Keratinocyte (primary cell): ENCODE data around the gene MCAM. TPM values are rescaled to one million over a fixed set of nuclear protein-coding genes. Genes with fewer than 3 reads are reported as not detected.

Experiments used
- DNase-seq: peaks from one replicate; pipeline ENCODE4 v3.0.0-alpha.2; 2011; ENCODE audit warnings: low read depth, missing footprints, low spot score
- FAIRE-seq: peaks from 2 replicates; lab custom pipeline; 2011; peaks lifted over from hg19 to GRCh38; lab: Jason Lieb, UNC
- H2AFZ ChIP-seq: 2 replicates; pipeline ENCODE4 v1.6.0; 2012; ENCODE audit warnings: low read length, control low read depth, inconsistent platforms; ENCODE audit not compliant: control insufficient read depth
- H3K27ac ChIP-seq: 2 replicates; pipeline ENCODE4 v1.5.1; 2011; ENCODE audit warnings: low read length; ENCODE audit not compliant: control insufficient read depth, insufficient read depth
- H3K27me3 ChIP-seq: 3 replicates; pipeline ENCODE4 v1.6.0; 2011; ENCODE audit warnings: low read length; ENCODE audit not compliant: control insufficient read depth, insufficient read depth; ENCODE audit errors: extremely low read depth
- H3K36me3 ChIP-seq, 2 experiments: 2 replicates in 1 of 2; 3 replicates in 1 of 2; pipeline ENCODE4 v1.5.1; 2011; ENCODE audit warnings: low read length in 2 of 2, mild to moderate bottlenecking in 1 of 2; ENCODE audit not compliant: control insufficient read depth in 2 of 2, insufficient read depth in 2 of 2; ENCODE audit errors: extremely low read depth in 1 of 2
- H3K4me1 ChIP-seq: 3 replicates; pipeline ENCODE4 v1.5.1; 2011; ENCODE audit warnings: low read length; ENCODE audit not compliant: control insufficient read depth, insufficient read depth; ENCODE audit errors: extremely low read depth
- H3K4me2 ChIP-seq: 3 replicates; pipeline ENCODE4 v1.6.0; 2011; ENCODE audit warnings: low read depth, low read length; ENCODE audit not compliant: control insufficient read depth, insufficient read depth; ENCODE audit errors: extremely low read depth
- H3K4me3 ChIP-seq, 3 experiments: fragments of 200-600 bp in 1 of 3; sonication (generic) in 1 of 3; 2 replicates in 2 of 3; 3 replicates in 1 of 3; pipeline ENCODE4 v1.5.1; 2011 to 2016; ENCODE audit warnings: low read length in 3 of 3, mild to moderate bottlenecking in 3 of 3, control low read depth in 2 of 3, inconsistent platforms in 1 of 3, low read depth in 1 of 3, mixed read lengths in 1 of 3, mixed run types in 1 of 3, moderate library complexity in 1 of 3; ENCODE audit not compliant: control insufficient read depth in 2 of 3, insufficient read depth in 2 of 3; ENCODE audit errors: extremely low read depth in 1 of 3
- H3K79me2 ChIP-seq: 2 replicates; pipeline ENCODE4 v1.6.0; 2012; ENCODE audit warnings: low read length; ENCODE audit not compliant: control insufficient read depth, insufficient read depth
- H3K9ac ChIP-seq: 3 replicates; pipeline ENCODE4 v1.6.0; 2011; ENCODE audit warnings: low read length; ENCODE audit not compliant: control insufficient read depth, insufficient read depth; ENCODE audit errors: extremely low read depth
- H3K9me1 ChIP-seq: 3 replicates; pipeline ENCODE4 v1.6.0; 2011; ENCODE audit warnings: low read length; ENCODE audit not compliant: control insufficient read depth, insufficient read depth; ENCODE audit errors: extremely low read depth
- H3K9me3 ChIP-seq: 2 replicates; pipeline ENCODE4 v1.5.1; 2012; ENCODE audit warnings: low read depth, low read length; ENCODE audit not compliant: control insufficient read depth
- H4K20me1 ChIP-seq: 3 replicates; pipeline ENCODE4 v1.6.0; 2011; ENCODE audit warnings: low read length; ENCODE audit not compliant: control insufficient read depth, insufficient read depth; ENCODE audit errors: extremely low read depth
- CTCF ChIP-seq, 3 experiments: IDR thresholded peaks in 1 of 3; conservative IDR thresholded peaks in 1 of 3; optimal IDR thresholded peaks in 1 of 3; 2 replicates in 2 of 3; 3 replicates in 1 of 3; pipeline versions ENCODE3 to v1.5.1; 2011; ENCODE audit warnings: low read length in 3 of 3, mild to moderate bottlenecking in 3 of 3, moderate library complexity in 2 of 3, control low read depth in 1 of 3, inconsistent platforms in 1 of 3; ENCODE audit not compliant: insufficient read depth in 2 of 3; ENCODE audit errors: extremely low read depth in 1 of 3
- EZH2 ChIP-seq: IDR thresholded peaks from one replicate; pipeline ENCODE4 v1.6.1; 2012; ENCODE audit warnings: inconsistent platforms, mild to moderate bottlenecking, low read length, moderate library complexity
- dilution Hi-C: fragments of 300-500 bp; cut with MboI; formaldehyde crosslinking; loops from one replicate; pipeline ENCODE4 v1.7.0; 2020; ENCODE audit warnings: low sequenced_read_pairs; ENCODE audit not compliant: extremely low pct_ligation_motif_present
- polyA plus RNA-seq, 5 experiments: library from polyadenylated mRNA; depleted of rRNA in 3 of 5; stranded (reverse) in 3 of 5; stranded (forward) in 1 of 5; unstranded in 1 of 5; fragments of >200 nt; gene quantifications; 1 replicate in 1 of 5; 2 replicates in 3 of 5; 3 replicates in 1 of 5; pipeline versions ENCODE4 v1.2.1 to v1.2.3, GENCODE V29; 2011 to 2012; ENCODE audit warnings: missing spikeins in 2 of 5, low read depth in 1 of 5, low replicate concordance in 1 of 5

The MCAM gene
- polyA plus RNA-seq, 1 donor (not counting 4 experiments of a cell fraction or from before 2014, with no cell fraction given): 8.5 TPM

- no peaks in the 10 kb centered on the region for H3K27me3 ChIP-seq
- no peak for FAIRE-seq
- dilution Hi-C loops: no loop called here
Observed at GRCh38 chr11:119307219-119307618, 9.7 kb downstream of the MCAM start.

GRCh38 chr11:119306373-119306890, 10.5 kb downstream of the MCAM start:
- no peak for FAIRE-seq

More at GRCh38 chr11:119307219-119307618, 9.7 kb downstream of the MCAM start:
- H3K9me1 ChIP-seq: peaks cover 4% of the 10 kb centered on the region
- no peak overlapping the region for H3K4me3 ChIP-seq
- TF ChIP-seq EZH2 (no peak), CTCF (optimal IDR thresholded peaks at IDR 0.05 in 1 of 3, IDR thresholded peaks at IDR 0.05 in 1 of 3, conservative IDR thresholded peaks at IDR 0.05 in 1 of 3; ENCODE audit: extremely low read depth in 1 of 3, insufficient read depth in 2 of 3, low read length in 3 of 3) (peak in 1 of 3 experiments; percentile 29)
- H4K20me1 ChIP-seq: no peaks in the 10 kb centered on the region
- peaks cover 15% of the 10 kb centered on the region for H3K4me1 ChIP-seq
- H3K9me3 ChIP-seq: no peaks in the 10 kb centered on the region
- H3K27ac ChIP-seq: no peak overlapping the region
- no peak for DNase-seq
- H3K79me2 ChIP-seq: no peaks in the 10 kb centered on the region
- H3K36me3 ChIP-seq: peaks cover 28 to 38% of the 10 kb centered on the region in 2 experiments
- no peak overlapping the region for H3K4me2 ChIP-seq
- no peak overlapping the region for H3K9ac ChIP-seq
- no peak overlapping the region for H2AFZ ChIP-seq

More at GRCh38 chr11:119306373-119306890, 10.5 kb downstream of the MCAM start:
- Histone ChIP-seq H3K27ac (no peak overlapping the region), H3K79me2 (no peaks in the 10 kb centered on the region), H3K4me2 (no peak overlapping the region), H3K4me1 (peaks cover 15% of the 10 kb centered on the region), H4K20me1 (no peaks in the 10 kb centered on the region), H3K36me3 (peaks cover 30 to 43% of the 10 kb centered on the region in 2 experiments), H3K9me1 (peaks cover 4% of the 10 kb centered on the region), H3K9me3 (no peaks in the 10 kb centered on the region), H2AFZ (no peak overlapping the region), H3K4me3 (no peak overlapping the region), H3K27me3 (no peaks in the 10 kb centered on the region), H3K9ac (no peak overlapping the region)
- dilution Hi-C loops: no loop called here
- no peak for TF ChIP-seq CTCF (optimal IDR thresholded peaks at IDR 0.05 in 1 of 3, IDR thresholded peaks at IDR 0.05 in 1 of 3, conservative IDR thresholded peaks at IDR 0.05 in 1 of 3; ENCODE audit: extremely low read depth in 1 of 3, insufficient read depth in 2 of 3, low read length in 3 of 3)
- no peak for DNase-seq
